Suprapubic skin (tissue), 4 donors: Measurements from ENCODE around the gene ASIC2. TPM values are rescaled to one million over a fixed set of nuclear protein-coding genes. Genes with fewer than 3 reads are reported as not detected.

Experiments used
- DNase-seq, 2 donors: peaks; one replicate each; pipeline ENCODE4 v3.0.0-alpha.2; 2019; ENCODE audit warnings: low spot score in 2 of 2
- H3K27ac ChIP-seq: fragments of 200-600 bp; sonication (generic); one replicate; pipeline ENCODE4 v1.5.1; 2019
- H3K27me3 ChIP-seq: fragments of 200-600 bp; sonication (generic); one replicate; pipeline ENCODE4 v1.5.1; 2019
- H3K36me3 ChIP-seq: fragments of 200-600 bp; sonication (generic); one replicate; pipeline ENCODE4 v1.5.1; 2019
- H3K4me1 ChIP-seq: fragments of 200-600 bp; sonication (generic); one replicate; pipeline ENCODE4 v1.5.1; 2019
- H3K4me3 ChIP-seq: fragments of 200-600 bp; sonication (generic); one replicate; pipeline ENCODE4 v1.5.1; 2019; ENCODE audit warnings: mild to moderate bottlenecking
- H3K9me3 ChIP-seq: fragments of 200-600 bp; sonication (generic); one replicate; pipeline ENCODE4 v1.5.1; 2019
- CTCF ChIP-seq, 2 donors: fragments of 200-600 bp in 1 of 2; fragments of 450-650 bp in 1 of 2; sonication (generic) in 1 of 2; IDR thresholded peaks; one replicate each; pipeline ENCODE4 v1.5.1; 2016 to 2019; ENCODE audit warnings: antibody characterized with exemption in 2 of 2, mild to moderate bottlenecking in 1 of 2, moderate library complexity in 1 of 2
- EP300 ChIP-seq: sonication (generic); formaldehyde crosslinking; IDR thresholded peaks from one replicate; pipeline ENCODE4 v1.6.1; 2017; ENCODE audit warnings: antibody characterized with exemption
- POLR2A ChIP-seq, 2 donors: fragments of 450-650 bp; IDR thresholded peaks; one replicate each; pipeline ENCODE4 v1.6.1; 2017; ENCODE audit warnings: antibody characterized with exemption in 2 of 2, mild to moderate bottlenecking in 2 of 2, moderate library complexity in 2 of 2
- POLR2AphosphoS5 ChIP-seq, 3 donors: sonication (generic); formaldehyde crosslinking; IDR thresholded peaks; one replicate each; pipeline ENCODE4 v1.6.1; 2017; ENCODE audit warnings: antibody characterized with exemption in 3 of 3
- WGBS: methylation state at CpG from one replicate; pipeline ENCODE4 v1.1.5; 2018; 5-methylcytosine and 5-hydroxymethylcytosine counted together
- total RNA-seq, 4 donors: library from RNA; depleted of rRNA; stranded (reverse); fragments of >200 nt; gene quantifications; one replicate each; pipeline ENCODE4 v1.1.0, GENCODE V29; 2016

Gene ASIC2
- total RNA-seq, 4 donors from 2014 or later, result not detected

DNA sequence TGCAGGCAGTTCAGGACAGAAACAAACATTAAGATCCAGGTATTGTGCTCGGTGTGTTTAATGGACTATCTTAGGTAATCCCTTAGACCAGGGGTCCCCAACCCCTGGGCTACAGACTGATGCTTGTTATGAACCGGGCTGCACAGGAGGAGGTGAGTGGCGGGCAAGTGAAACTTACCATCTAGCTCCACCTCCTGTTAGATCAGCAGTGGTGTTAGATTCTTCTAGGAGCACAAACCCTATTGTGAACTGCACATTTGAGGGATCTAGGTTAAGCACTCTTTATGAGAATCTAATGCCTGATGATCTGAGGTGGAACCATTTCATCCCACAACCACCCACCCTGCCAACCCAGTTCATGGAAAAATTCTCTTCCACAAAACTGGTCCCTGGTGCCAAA is 37.8 kb upstream of the ASIC2 start:
- H3K27ac ChIP-seq, result no peak overlapping the region
- H3K4me3 ChIP-seq, result no peak overlapping the region
- no peaks in the 10 kb centered on the region for H3K9me3 ChIP-seq
- WGBS, result 73% methylated on average over 3 of the region's 3 CpGs
- TF ChIP-seq POLR2AphosphoS5 (IDR thresholded peaks at IDR 0.05) (no peak), EP300 (no peak), POLR2A (IDR thresholded peaks at IDR 0.05) (no peak)
- no peaks in the 10 kb centered on the region for H3K36me3 ChIP-seq
- peaks cover 13% of the 10 kb centered on the region for H3K27me3 ChIP-seq
- H3K4me1 ChIP-seq, result no peaks in the 10 kb centered on the region
- no peak for DNase-seq

GRCh38 chr17:33328129-33328528 is 35.0 kb upstream of the ASIC2 start:
- no peaks in the 10 kb centered on the region for H3K4me1 ChIP-seq
- no peak for TF ChIP-seq POLR2AphosphoS5 (IDR thresholded peaks at IDR 0.05)
- TF ChIP-seq CTCF (IDR thresholded peaks at IDR 0.05), result no peak
- no peak for TF ChIP-seq EP300
- TF ChIP-seq POLR2A (IDR thresholded peaks at IDR 0.05), result no peak
- 17% methylated on average over 4 of the region's 4 CpGs for WGBS
- DNase-seq, result no peak
- peaks cover 12% of the 10 kb centered on the region for H3K27me3 ChIP-seq
- no peak overlapping the region for H3K4me3 ChIP-seq
- no peak overlapping the region for H3K27ac ChIP-seq
- H3K36me3 ChIP-seq, result no peaks in the 10 kb centered on the region
- no peaks in the 10 kb centered on the region for H3K9me3 ChIP-seq

DNA sequence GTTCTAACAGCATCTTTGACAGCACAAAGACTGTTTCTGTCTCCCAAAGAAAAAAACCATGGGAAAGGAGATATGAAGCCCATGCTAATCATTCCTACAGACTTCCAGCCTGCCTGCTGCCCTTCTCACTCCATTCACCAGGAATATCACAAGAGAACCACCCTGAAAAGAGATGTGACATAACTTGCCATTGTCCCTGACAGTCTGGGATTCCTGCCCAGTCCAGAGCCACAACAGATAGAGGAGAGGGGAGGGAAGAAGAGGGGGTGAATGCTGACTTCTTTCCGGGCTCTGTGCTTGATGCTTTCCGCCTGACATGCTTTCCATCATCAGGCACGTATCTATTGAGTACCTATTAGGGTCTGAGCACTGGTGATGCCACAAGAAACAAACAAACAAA is 31.6 kb upstream of the ASIC2 start:
- Histone ChIP-seq H3K4me3 (no peak overlapping the region), H3K27ac (no peak overlapping the region), H3K9me3 (no peaks in the 10 kb centered on the region), H3K27me3 (peaks cover 8% of the 10 kb centered on the region), H3K4me1 (no peaks in the 10 kb centered on the region), H3K36me3 (no peaks in the 10 kb centered on the region)
- TF ChIP-seq POLR2AphosphoS5 (IDR thresholded peaks at IDR 0.05) (no peak), CTCF (IDR thresholded peaks at IDR 0.05) (no peak), EP300 (no peak), POLR2A (IDR thresholded peaks at IDR 0.05) (no peak)
- DNase-seq, result no peak
- 58% methylated on average over 3 of the region's 3 CpGs for WGBS

DNA sequence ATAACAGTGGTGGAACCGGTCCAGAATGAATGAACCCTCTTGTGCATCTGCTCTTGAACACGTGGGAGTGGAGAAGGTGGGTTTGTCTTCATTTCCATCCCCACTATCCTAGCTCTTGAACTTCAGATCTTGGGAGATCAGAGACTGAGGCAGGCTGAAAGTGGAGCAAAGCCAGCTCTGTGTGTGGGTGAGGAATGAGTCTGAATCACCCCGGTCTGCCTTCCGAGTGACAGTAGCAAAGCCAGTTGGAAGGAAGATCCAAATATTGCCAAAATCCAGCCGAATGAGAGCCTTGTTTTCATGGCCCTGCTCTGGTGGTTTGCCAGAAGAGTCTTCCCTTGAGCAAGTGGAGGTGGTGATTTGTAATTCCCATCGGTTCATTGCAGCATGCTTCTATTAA is 29.0 kb upstream of the ASIC2 start:
- WGBS, result 42% methylated on average over 4 of the region's 6 CpGs
- Histone ChIP-seq H3K27ac (no peak overlapping the region), H3K27me3 (peaks cover 17% of the 10 kb centered on the region), H3K9me3 (no peaks in the 10 kb centered on the region), H3K4me3 (no peak overlapping the region), H3K36me3 (no peaks in the 10 kb centered on the region), H3K4me1 (no peaks in the 10 kb centered on the region)
- no peak for DNase-seq
- TF ChIP-seq EP300 (no peak), POLR2AphosphoS5 (IDR thresholded peaks at IDR 0.05) (no peak), POLR2A (IDR thresholded peaks at IDR 0.05) (no peak), CTCF (IDR thresholded peaks at IDR 0.05) (no peak)

DNA sequence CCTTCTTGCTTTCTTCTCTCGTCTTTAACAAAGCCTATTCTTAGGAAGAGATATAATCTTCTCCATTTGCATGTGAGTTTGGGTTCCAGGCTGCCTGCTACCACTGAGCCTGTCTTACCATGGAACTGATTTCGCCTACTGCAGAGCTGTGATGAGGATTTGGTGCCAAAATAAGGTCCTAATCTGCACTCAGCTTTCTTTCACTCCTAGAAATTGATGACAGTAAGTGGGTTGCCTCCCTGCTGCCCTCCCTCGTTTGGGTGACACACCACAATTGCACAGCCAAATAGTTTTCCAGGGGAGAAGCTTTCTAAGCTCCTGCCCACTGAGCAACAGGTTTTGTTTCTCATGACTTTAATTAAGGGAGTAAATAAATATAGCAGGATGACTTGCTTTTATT is 25.1 kb upstream of the ASIC2 start:
- no peaks in the 10 kb centered on the region for H3K9me3 ChIP-seq
- H3K36me3 ChIP-seq, result no peaks in the 10 kb centered on the region
- H3K27ac ChIP-seq, result no peak overlapping the region
- H3K27me3 ChIP-seq, result peaks cover 30% of the 10 kb centered on the region
- no peak overlapping the region for H3K4me3 ChIP-seq
- WGBS, result 38% methylated on average over 3 of the region's 3 CpGs
- no peak for TF ChIP-seq POLR2A (IDR thresholded peaks at IDR 0.05)
- TF ChIP-seq CTCF (IDR thresholded peaks at IDR 0.05), result no peak
- TF ChIP-seq POLR2AphosphoS5 (IDR thresholded peaks at IDR 0.05), result no peak
- no peak for TF ChIP-seq EP300
- no peak for DNase-seq
- H3K4me1 ChIP-seq, result no peaks in the 10 kb centered on the region

GRCh38 chr17:33316746-33317145 is 23.7 kb upstream of the ASIC2 start:
- no peaks in the 10 kb centered on the region for H3K4me1 ChIP-seq
- no peaks in the 10 kb centered on the region for H3K9me3 ChIP-seq
- WGBS, result 78% methylated on average over 6 of the region's 6 CpGs
- no peaks in the 10 kb centered on the region for H3K36me3 ChIP-seq
- TF ChIP-seq CTCF (IDR thresholded peaks at IDR 0.05), result no peak
- TF ChIP-seq POLR2A (IDR thresholded peaks at IDR 0.05), result no peak
- no peak for TF ChIP-seq POLR2AphosphoS5 (IDR thresholded peaks at IDR 0.05)
- TF ChIP-seq EP300, result no peak
- DNase-seq, result no peak
- no peak overlapping the region for H3K27ac ChIP-seq
- peaks cover 41% of the 10 kb centered on the region for H3K27me3 ChIP-seq
- H3K4me3 ChIP-seq, result no peak overlapping the region
